Urinary bladder (tissue), 4 donors: Measurements from ENCODE around the gene ZNF84. TPM values are rescaled to one million over a fixed set of nuclear protein-coding genes. Genes with fewer than 3 reads are reported as not detected.

Experiments
- DNase-seq: peaks from one replicate; pipeline ENCODE4 v3.0.0-alpha.2; 2015; ENCODE audit errors: extremely low spot score
- H3K27ac ChIP-seq: one replicate; pipeline ENCODE4 v1.5.1; 2013; ENCODE audit warnings: low read depth, mild to moderate bottlenecking, moderate library complexity
- H3K36me3 ChIP-seq: one replicate; pipeline ENCODE4 v1.6.1; 2013; ENCODE audit warnings: mild to moderate bottlenecking, moderate library complexity; ENCODE audit not compliant: insufficient read depth
- H3K4me1 ChIP-seq: one replicate; pipeline ENCODE4 v1.6.1; 2013; ENCODE audit warnings: mild to moderate bottlenecking, moderate library complexity; ENCODE audit not compliant: insufficient read depth
- H3K4me3 ChIP-seq: one replicate; pipeline ENCODE4 v1.5.1; 2013; ENCODE audit warnings: low read depth, low read length
- WGBS: extraction: QIAGEN DNeasy Blood & Tissue Kit; methylation state at CpG from one replicate; pipeline ENCODE4 v1.1.7; 2013; 5-methylcytosine and 5-hydroxymethylcytosine counted together
- polyA plus RNA-seq: library from polyadenylated mRNA; stranded (reverse); fragments of 200-250 nt; gene quantifications from one replicate; pipeline ENCODE4 v1.2.3, GENCODE V29; 2013
- small RNA-seq: library from RNA; depleted of rRNA; stranded (forward); fragments of <200 nt; gene quantifications from one replicate; pipeline ENCODE3, GENCODE V24; 2014
- total RNA-seq: library from RNA; depleted of rRNA; stranded (reverse); fragments of >200 nt; gene quantifications from one replicate; pipeline ENCODE4 v1.2.3, GENCODE V29; 2014
- donor health status: healthy with polysubstance abuse.
- donor health status: healthy.

Gene ZNF84
- total and polyA plus RNA-seq, 2 donors: 13.8 to 78.4 TPM

GRCh38 chr12:133080368-133081158, 43.3 kb downstream of the ZNF84 start, which contains the start of gene ZNF140:
Gene ZNF140 (plus strand): TSS chr12:133080923. CDS start chr12:133081321, 398 bp downstream.
- peak; percentile 96 for DNase-seq
- Histone ChIP-seq H3K4me3 (peak within 1 kb of the TSS; percentile 81), H3K4me1 (no peaks in the 10 kb centered on the region), H3K27ac (peak within 1 kb of the TSS; percentile 99), H3K36me3 (peaks cover 15% of the 10 kb centered on the region)
- under 1% methylated on average over 69 of the region's 69 CpGs for WGBS

DNA sequence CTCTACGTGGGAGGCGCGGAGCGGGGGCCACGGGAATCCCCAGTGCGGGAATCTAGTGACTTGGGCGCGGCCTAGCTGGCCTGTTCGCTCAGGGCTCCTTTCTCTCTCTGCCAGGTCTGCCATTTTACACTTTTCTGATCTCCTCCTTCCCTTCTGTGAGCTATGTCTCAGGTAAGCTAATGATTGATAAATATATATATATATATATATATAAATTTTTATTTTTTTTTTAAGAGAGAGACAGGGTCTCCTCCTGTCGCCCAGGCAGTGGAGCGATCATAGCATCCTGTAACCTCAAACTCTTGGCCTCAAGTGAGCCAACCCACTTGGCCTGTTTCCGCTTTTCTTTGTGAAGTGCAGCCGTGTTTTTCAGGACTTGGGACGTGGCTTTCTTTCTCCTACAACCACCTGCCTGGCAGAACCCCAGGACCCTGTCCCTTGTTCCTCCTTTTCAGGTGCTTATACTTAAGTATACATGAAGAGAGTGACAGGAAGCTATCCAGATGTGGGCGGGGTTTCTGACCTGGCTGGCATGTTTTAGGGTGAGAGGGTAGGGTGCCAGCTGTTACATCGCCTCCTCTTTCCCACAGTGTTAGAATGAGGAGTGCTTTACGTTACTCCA, 44.0 kb downstream of the ZNF84 start:
- 22% methylated on average over 17 of the region's 17 CpGs for WGBS
- Histone ChIP-seq H3K36me3 (peaks cover 20% of the 10 kb centered on the region), H3K4me1 (no peaks in the 10 kb centered on the region), H3K4me3 (peak overlapping the region; percentile 81), H3K27ac (peak overlapping the region; percentile 99)
- DNase-seq: no peak

DNA sequence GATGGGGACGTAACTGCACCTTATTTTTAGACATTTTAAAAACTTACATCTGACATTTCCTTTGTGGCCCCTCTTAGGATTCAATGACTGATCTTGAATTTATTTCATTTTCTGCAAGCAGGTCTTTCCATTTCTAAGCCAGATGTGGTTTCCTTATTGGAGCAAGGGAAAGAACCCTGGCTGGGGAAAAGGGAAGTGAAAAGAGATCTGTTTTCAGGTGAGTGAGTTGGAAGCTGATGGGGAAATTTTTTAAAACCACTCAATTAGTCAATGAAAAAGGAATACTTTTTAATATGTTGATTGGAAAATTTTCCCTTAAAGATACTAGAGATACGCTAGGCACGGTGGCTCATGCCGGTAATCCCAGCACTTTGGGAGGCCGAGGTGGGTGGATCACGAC, 46.0 kb downstream of the ZNF84 start:
- no peak overlapping the region for H3K27ac ChIP-seq
- 96% methylated on average over 6 of the region's 6 CpGs for WGBS
- no peak for DNase-seq
- H3K4me1 ChIP-seq: no peaks in the 10 kb centered on the region
- H3K36me3 ChIP-seq: peaks cover 22% of the 10 kb centered on the region
- no peak overlapping the region for H3K4me3 ChIP-seq

DNA sequence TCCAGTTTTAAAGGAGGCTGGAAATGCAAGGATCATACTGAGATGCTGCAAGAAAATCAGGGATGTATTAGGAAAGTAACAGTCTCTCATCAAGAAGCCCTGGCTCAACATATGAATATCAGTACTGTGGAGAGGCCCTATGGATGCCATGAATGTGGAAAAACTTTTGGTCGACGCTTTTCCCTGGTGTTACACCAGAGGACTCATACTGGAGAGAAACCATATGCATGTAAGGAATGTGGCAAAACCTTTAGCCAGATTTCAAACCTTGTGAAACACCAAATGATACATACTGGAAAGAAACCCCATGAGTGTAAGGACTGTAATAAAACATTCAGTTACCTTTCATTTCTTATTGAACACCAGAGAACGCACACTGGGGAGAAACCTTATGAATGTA, 68.3 kb downstream of the ZNF84 start:
- no peak overlapping the region for H3K4me3 ChIP-seq
- H3K36me3 ChIP-seq: peaks cover 15% of the 10 kb centered on the region
- H3K27ac ChIP-seq: no peak overlapping the region
- over 99% methylated on average over 3 of the region's 3 CpGs for WGBS
- H3K4me1 ChIP-seq: no peaks in the 10 kb centered on the region
- DNase-seq: no peak

DNA sequence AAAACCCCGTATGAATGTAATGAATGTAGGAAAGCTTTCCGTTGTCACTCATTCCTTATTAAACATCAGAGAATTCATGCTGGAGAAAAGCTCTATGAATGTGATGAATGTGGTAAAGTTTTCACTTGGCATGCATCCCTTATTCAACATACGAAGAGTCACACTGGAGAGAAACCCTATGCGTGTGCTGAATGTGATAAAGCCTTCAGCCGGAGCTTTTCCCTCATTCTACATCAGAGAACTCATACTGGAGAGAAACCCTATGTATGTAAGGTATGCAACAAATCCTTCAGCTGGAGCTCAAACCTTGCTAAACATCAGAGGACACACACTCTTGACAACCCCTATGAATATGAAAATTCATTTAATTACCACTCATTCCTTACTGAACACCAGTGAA, 68.9 kb downstream of the ZNF84 start:
- no peak overlapping the region for H3K27ac ChIP-seq
- WGBS: 97% methylated on average over 5 of the region's 5 CpGs
- DNase-seq: no peak
- peaks cover 15% of the 10 kb centered on the region for H3K36me3 ChIP-seq
- H3K4me1 ChIP-seq: no peaks in the 10 kb centered on the region
- no peak overlapping the region for H3K4me3 ChIP-seq

DNA sequence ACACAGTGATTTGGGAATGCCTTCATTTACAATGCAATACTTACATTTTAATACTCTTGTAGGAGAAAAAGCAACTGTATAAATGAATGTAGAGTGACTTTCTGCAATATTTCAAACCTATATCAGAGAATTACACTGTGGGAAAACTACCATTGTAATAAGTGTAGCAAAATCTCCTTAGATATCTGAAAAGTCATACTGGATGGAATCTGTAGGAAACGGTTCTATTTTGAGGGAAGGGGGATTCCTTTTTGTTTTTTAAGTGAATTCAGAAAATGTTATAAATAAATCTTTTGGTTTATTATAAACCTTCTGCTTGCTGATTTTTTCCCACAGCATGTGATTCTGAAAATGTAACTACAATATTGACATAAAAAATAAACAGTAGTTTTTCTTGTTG, 69.8 kb downstream of the ZNF84 start:
- no peak for DNase-seq
- H3K36me3 ChIP-seq: peaks cover 15% of the 10 kb centered on the region
- H3K27ac ChIP-seq: no peak overlapping the region
- H3K4me1 ChIP-seq: no peaks in the 10 kb centered on the region
- H3K4me3 ChIP-seq: no peak overlapping the region
- 99% methylated on average over 1 of the region's 1 CpG for WGBS

DNA sequence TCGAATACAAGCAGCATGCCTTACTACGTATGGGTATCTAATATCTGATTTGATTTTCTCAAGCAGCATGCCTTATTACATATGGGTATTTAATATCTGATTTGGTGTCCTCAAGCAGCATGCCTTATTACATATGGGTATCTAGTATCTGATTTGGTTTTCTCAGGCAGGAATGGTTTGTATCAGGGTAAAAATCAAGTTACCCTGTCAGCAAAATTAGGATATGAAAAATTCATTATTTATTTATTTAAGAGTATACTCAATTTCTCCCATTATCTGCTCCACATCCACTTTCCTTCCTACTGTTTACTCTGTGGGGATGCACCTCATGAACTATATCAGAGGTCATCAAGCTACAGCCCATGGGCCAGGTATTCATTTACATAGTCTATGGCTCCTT, 70.8 kb downstream of the ZNF84 start:
- H3K4me3 ChIP-seq: no peak overlapping the region
- WGBS: 98% methylated on average over 2 of the region's 2 CpGs

More for the DNA sequence above, 70.8 kb downstream of the ZNF84 start:
- peaks cover 14% of the 10 kb centered on the region for H3K36me3 ChIP-seq
- H3K27ac ChIP-seq: no peak overlapping the region
- DNase-seq: no peak
- no peaks in the 10 kb centered on the region for H3K4me1 ChIP-seq

Small RNA genes lying within 50 kb of the gene (small RNA-seq; reads per million reads assigned to genes)
- not detected for gene RNU4ATAC12P

Other genes starting within 250 kb of the ZNF84 start
- gene GOLGA3, start 208.6 kb upstream of the ZNF84 start, total RNA-seq: 64.4 TPM
- gene GOLGA3, start 208.6 kb upstream of the ZNF84 start, polyA plus RNA-seq: 22.5 TPM
- 28.2 TPM for gene CHFR, start 149.9 kb upstream of the ZNF84 start, total RNA-seq
- gene CHFR, start 149.9 kb upstream of the ZNF84 start, polyA plus RNA-seq: 22.6 TPM
- 27.7 TPM for gene ZNF605, start 81.2 kb upstream of the ZNF84 start, total RNA-seq
- gene ZNF605, start 81.2 kb upstream of the ZNF84 start, polyA plus RNA-seq: 4.4 TPM
- gene ZNF26, start 51.1 kb upstream of the ZNF84 start, total RNA-seq: 20.0 TPM
- gene ZNF26, start 51.1 kb upstream of the ZNF84 start, polyA plus RNA-seq: 9.2 TPM
- 49.9 TPM for gene ZNF140, start 43.4 kb downstream of the ZNF84 start, total RNA-seq
- gene ZNF140, start 43.4 kb downstream of the ZNF84 start, polyA plus RNA-seq: 17.0 TPM
- gene ZNF891, start 92.8 kb downstream of the ZNF84 start, total RNA-seq: 7.3 TPM
- gene ZNF891, start 92.8 kb downstream of the ZNF84 start, polyA plus RNA-seq: 0.90 TPM
- gene ZNF10, start 93.1 kb downstream of the ZNF84 start, total RNA-seq: 18.3 TPM
- gene ZNF10, start 93.1 kb downstream of the ZNF84 start, polyA plus RNA-seq: 10.8 TPM
- 50.1 TPM for gene ZNF268, start 144.0 kb downstream of the ZNF84 start, total RNA-seq
- 11.5 TPM for gene ZNF268, start 144.0 kb downstream of the ZNF84 start, polyA plus RNA-seq
- gene ANHX, start 198.4 kb downstream of the ZNF84 start, total RNA-seq: not detected
- not detected for gene ANHX, start 198.4 kb downstream of the ZNF84 start, polyA plus RNA-seq